K562 (cell line): Measurements from ENCODE around the gene VPS11. TPM values are rescaled to one million over a fixed set of nuclear protein-coding genes. Genes with fewer than 3 reads are reported as not detected.

Source experiments
- ESRRA ChIP-seq: fragments of 450-650 bp; IDR thresholded peaks from 2 replicates; pipeline ENCODE4 v1.6.1; 2014; ENCODE audit warnings: low read depth, mild to moderate bottlenecking, moderate library complexity, borderline replicate concordance
- ETS2 ChIP-seq: IDR thresholded peaks from 2 replicates; pipeline ENCODE4 v1.6.1; 2016; ENCODE audit warnings: borderline replicate concordance, missing genetic modification characterization, mild to moderate bottlenecking, moderate library complexity, missing compliant biosample characterization; ENCODE audit not compliant: poor library complexity, severe bottlenecking
- FOXO4 ChIP-seq: fragments of 450-650 bp; formaldehyde crosslinking; IDR thresholded peaks from 2 replicates; pipeline ENCODE4 v1.4.0; 2020; ENCODE audit warnings: mild to moderate bottlenecking, moderate library complexity
- HDAC1 ChIP-seq, 2 experiments: fragments of 450-650 bp; IDR thresholded peaks; 2 replicates each; pipeline ENCODE4 v1.6.1; 2016 to 2017; ENCODE audit warnings: inconsistent platforms in 1 of 2, mild to moderate bottlenecking in 1 of 2, moderate library complexity in 1 of 2
- MYBL2 ChIP-seq, 2 experiments: fragments of 450-650 bp in 1 of 2; sonication (generic) in 1 of 2; formaldehyde crosslinking in 1 of 2; IDR thresholded peaks; 2 replicates each; pipeline versions ENCODE4 v1.6.1 to v1.8.1; 2017 to 2022; ENCODE audit warnings: borderline replicate concordance in 1 of 2, inconsistent platforms in 1 of 2, low read depth in 1 of 2, mild to moderate bottlenecking in 1 of 2, missing genetic modification reagents in 1 of 2, moderate library complexity in 1 of 2
- MYC ChIP-seq, 2 experiments: fragments of 250-450 bp in 1 of 2; sonication (Bioruptor Pico) in 1 of 2; IDR thresholded peaks; 2 replicates each; pipeline versions ENCODE4 v1.5.1 to v1.6.1; 2012 to 2021; ENCODE audit warnings: low read depth in 2 of 2, borderline replicate concordance in 1 of 2, improper control_type of control experiment in 1 of 2, low read length in 1 of 2, mild to moderate bottlenecking in 1 of 2, moderate library complexity in 1 of 2
- NFE2L1 ChIP-seq: fragments of 450-650 bp; IDR thresholded peaks from 2 replicates; pipeline ENCODE4 v1.6.1; 2016; ENCODE audit warnings: missing genetic modification characterization, low read depth, mild to moderate bottlenecking, missing compliant biosample characterization, moderate library complexity, borderline replicate concordance
- SIN3A ChIP-seq, 2 experiments: fragments of 150-350 bp in 1 of 2; IDR thresholded peaks; 2 replicates each; pipeline ENCODE4 v1.6.1; 2011 to 2016; ENCODE audit warnings: borderline replicate concordance in 2 of 2, low read depth in 2 of 2, low read length in 2 of 2, mild to moderate bottlenecking in 2 of 2, moderate library complexity in 2 of 2; ENCODE audit not compliant: control insufficient read depth in 1 of 2
- STAT5A ChIP-seq: IDR thresholded peaks from 2 replicates; pipeline ENCODE4 v1.6.1; 2012; ENCODE audit warnings: low read length, inconsistent platforms, borderline replicate concordance
- TRIM28 ChIP-seq: fragments of 450-650 bp; IDR thresholded peaks from 2 replicates; pipeline ENCODE4 v1.6.1; 2017
- ZNF324 ChIP-seq: fragments of 250-450 bp; sonication (Bioruptor Pico); IDR thresholded peaks from 2 replicates; pipeline ENCODE4 v1.4.0; 2020; ENCODE audit warnings: mild to moderate bottlenecking
- polyA plus RNA-seq, 8 experiments: library from polyadenylated mRNA; depleted of rRNA in 4 of 8; stranded (reverse) in 5 of 8; unstranded in 3 of 8; fragments of >200 nt; fragmentation: Nextera tagmentation in 2 of 8; fragmentation: Illumina TruSeq in 1 of 8; extraction: Ambion mirVana in 2 of 8; extraction: Trizol in 1 of 8; gene quantifications; 2 replicates each; pipeline versions ENCODE4 v1.2.1 to v1.2.3, GENCODE V29; 2011 to 2014; ENCODE audit warnings: inconsistent platforms in 1 of 8, missing spikeins in 1 of 8
- total RNA-seq, 7 experiments: library from RNA; depleted of rRNA in 6 of 7; stranded (reverse); fragments of >200 nt in 6 of 7; fragmentation: Illumina TruSeq in 2 of 7; extraction: Trizol in 2 of 7; gene quantifications; 2 replicates each; pipeline versions ENCODE4 v1.2.1 to v1.2.3, GENCODE V29; 2011 to 2021; ENCODE audit warnings: low replicate concordance in 1 of 7
- TF ChIP-seq, protein P1 (sequence below): conservative IDR thresholded peaks from 2 replicates; pipeline ENCODE4 v1.6.1; 2011; ENCODE audit warnings: low read depth, mild to moderate bottlenecking, low read length; ENCODE audit not compliant: control insufficient read depth
- TF ChIP-seq, protein P2 (sequence below): fragments of 450-650 bp; IDR thresholded peaks from 2 replicates; pipeline ENCODE4 v1.7.1; 2018; ENCODE audit warnings: mild to moderate bottlenecking, low read depth; ENCODE audit not compliant: partially characterized antibody
- TF ChIP-seq, protein P3 (sequence below): fragments of 450-650 bp; IDR thresholded peaks from 2 replicates; pipeline ENCODE4 v1.6.1; 2016; ENCODE audit warnings: antibody characterized with exemption

Gene VPS11
- total and polyA plus RNA-seq, 9 of the 15 experiments (the other 6 are each of a cell fraction or from before 2014, with no cell fraction given) = 14.1 to 35.5 (median 27.5) TPM

DNA sequence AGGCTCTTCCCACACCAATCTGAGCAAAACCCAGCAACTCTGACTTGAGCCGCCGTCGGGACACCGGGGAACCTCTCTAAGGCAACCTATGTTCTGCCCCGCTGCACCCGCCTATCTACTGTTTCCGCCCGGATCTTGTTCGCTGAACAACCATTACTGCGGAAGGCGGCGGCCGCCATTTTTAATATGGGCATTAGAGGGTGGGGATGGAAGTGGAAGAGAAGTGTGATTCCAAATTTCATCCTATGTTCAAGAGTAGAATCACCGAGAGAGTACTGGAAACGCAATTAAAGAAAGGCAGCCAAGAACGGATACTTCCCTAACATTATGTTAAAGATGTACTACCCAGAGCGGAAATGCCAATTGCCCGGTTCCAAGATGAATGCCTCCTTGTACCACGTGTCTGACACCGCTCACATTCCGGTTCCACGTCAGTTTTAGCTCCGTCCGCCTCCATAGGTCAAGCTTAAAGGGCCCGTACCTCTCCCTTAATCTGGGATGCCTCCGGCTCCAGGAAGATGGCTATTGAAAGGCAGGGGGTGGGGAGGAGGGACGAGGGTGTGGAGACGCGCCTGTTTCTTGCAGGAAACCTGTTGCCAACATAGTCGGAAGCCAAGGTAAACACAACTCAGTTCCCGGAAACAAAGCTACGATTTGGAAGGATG is 34.3 kb downstream of the VPS11 start, which contains the start of gene DPAGT1 (continued):
- TF ChIP-seq SIN3A (IDR thresholded peaks at IDR 0.05; ENCODE audit: borderline replicate concordance in 2 of 2, control insufficient read depth in 1 of 2, low read depth in 2 of 2, low read length in 2 of 2) (peak; percentile 83 to 90; a peak in 3 of 4 replicates), NFE2L1 (no peak), FOXO4 (CRISPR knock-in tag) (0 out of 2 replicates have a peak, but pooled peaks have one; percentile 67), ZNF324 (no peak), STAT5A (0 out of 2 replicates have a peak, but pooled peaks have one; percentile 26), MYBL2 (IDR thresholded peaks at IDR 0.05; ENCODE audit: low read depth) (peak; percentile 46; the same call in 1 of the 2 replicates), MYBL2 (CRISPR knock-in tag; IDR thresholded peaks at IDR 0.05; ENCODE audit: borderline replicate concordance) (no peak), HDAC1 (IDR thresholded peaks at IDR 0.05) (peak in 1 of 2 experiments; percentile 95; a peak in 2 of 4 replicates), MYC (IDR thresholded peaks at IDR 0.05; ENCODE audit: low read depth, low read length) (peak; percentile 99), MYC (CRISPR knock-in tag; IDR thresholded peaks at IDR 0.05; ENCODE audit: borderline replicate concordance, low read depth) (peak; percentile 99), ESRRA (peak; percentile 40; the same call in 1 of the 2 replicates), TRIM28 (0 out of 2 replicates have a peak, but pooled peaks have one; percentile 11), ETS2 (tag) (no peak)
- TF ChIP-seq, protein P1, sequence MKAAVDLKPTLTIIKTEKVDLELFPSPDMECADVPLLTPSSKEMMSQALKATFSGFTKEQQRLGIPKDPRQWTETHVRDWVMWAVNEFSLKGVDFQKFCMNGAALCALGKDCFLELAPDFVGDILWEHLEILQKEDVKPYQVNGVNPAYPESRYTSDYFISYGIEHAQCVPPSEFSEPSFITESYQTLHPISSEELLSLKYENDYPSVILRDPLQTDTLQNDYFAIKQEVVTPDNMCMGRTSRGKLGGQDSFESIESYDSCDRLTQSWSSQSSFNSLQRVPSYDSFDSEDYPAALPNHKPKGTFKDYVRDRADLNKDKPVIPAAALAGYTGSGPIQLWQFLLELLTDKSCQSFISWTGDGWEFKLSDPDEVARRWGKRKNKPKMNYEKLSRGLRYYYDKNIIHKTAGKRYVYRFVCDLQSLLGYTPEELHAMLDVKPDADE = no peak; the same call in none of the 2 replicates
- TF ChIP-seq, protein P2, sequence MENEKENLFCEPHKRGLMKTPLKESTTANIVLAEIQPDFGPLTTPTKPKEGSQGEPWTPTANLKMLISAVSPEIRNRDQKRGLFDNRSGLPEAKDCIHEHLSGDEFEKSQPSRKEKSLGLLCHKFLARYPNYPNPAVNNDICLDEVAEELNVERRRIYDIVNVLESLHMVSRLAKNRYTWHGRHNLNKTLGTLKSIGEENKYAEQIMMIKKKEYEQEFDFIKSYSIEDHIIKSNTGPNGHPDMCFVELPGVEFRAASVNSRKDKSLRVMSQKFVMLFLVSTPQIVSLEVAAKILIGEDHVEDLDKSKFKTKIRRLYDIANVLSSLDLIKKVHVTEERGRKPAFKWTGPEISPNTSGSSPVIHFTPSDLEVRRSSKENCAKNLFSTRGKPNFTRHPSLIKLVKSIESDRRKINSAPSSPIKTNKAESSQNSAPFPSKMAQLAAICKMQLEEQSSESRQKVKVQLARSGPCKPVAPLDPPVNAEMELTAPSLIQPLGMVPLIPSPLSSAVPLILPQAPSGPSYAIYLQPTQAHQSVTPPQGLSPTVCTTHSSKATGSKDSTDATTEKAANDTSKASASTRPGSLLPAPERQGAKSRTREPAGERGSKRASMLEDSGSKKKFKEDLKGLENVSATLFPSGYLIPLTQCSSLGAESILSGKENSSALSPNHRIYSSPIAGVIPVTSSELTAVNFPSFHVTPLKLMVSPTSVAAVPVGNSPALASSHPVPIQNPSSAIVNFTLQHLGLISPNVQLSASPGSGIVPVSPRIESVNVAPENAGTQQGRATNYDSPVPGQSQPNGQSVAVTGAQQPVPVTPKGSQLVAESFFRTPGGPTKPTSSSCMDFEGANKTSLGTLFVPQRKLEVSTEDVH = peak; percentile 79
- TF ChIP-seq, protein P3, sequence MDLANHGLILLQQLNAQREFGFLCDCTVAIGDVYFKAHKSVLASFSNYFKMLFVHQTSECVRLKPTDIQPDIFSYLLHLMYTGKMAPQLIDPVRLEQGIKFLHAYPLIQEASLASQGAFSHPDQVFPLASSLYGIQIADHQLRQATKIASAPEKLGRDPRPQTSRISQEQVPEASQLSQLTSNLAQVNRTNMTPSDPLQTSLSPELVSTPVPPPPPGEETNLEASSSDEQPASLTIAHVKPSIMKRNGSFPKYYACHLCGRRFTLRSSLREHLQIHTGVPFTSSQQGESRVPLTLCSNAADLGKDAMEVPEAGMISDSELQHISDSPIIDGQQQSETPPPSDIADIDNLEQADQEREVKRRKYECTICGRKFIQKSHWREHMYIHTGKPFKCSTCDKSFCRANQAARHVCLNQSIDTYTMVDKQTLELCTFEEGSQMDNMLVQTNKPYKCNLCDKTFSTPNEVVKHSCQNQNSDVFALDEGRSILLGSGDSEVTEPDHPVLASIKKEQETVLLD = no peak
